T-helper 17 cell (primary cell): Measurements from ENCODE around the gene PCID2. TPM values are rescaled to one million over a fixed set of nuclear protein-coding genes. Genes with fewer than 3 reads are reported as not detected.
A peak's percentile ranks its signal among the peaks of the same experiment; 100 is the strongest.

Experiments
- ATAC-seq: fragments of 150-1000 bp; cut with Tn5 transposase; 2 replicates; pipeline ENCODE4 v1.10.0; 2021; ENCODE audit warnings: mild to moderate bottlenecking, moderate library complexity
- DNase-seq, 3 donors: peaks; one replicate each; pipeline versions ENCODE4 v3.0.0 to v3.0.0-alpha.2; 2020 to 2021
- H3K9me3 ChIP-seq: one replicate; pipeline ENCODE4 v1.7.0; 2013; ENCODE audit warnings: low read length, mild to moderate bottlenecking; ENCODE audit not compliant: control insufficient read depth, poor library complexity, severe bottlenecking
- H3K27ac Mint-ChIP-seq: one replicate; pipeline ENCODE4 v1.8.0; 2022; ENCODE audit warnings: mild to moderate bottlenecking, moderate library complexity, mixed read lengths
- H3K27me3 Mint-ChIP-seq: one replicate; pipeline ENCODE4 v1.8.0; 2022; ENCODE audit warnings: mixed read lengths
- H3K36me3 Mint-ChIP-seq: one replicate; pipeline ENCODE4 v1.8.0; 2022; ENCODE audit warnings: low read depth, mixed read lengths
- H3K4me1 Mint-ChIP-seq: one replicate; pipeline ENCODE4 v1.8.0; 2022; ENCODE audit warnings: mild to moderate bottlenecking, mixed read lengths
- H3K4me3 Mint-ChIP-seq: one replicate; pipeline ENCODE4 v1.8.0; 2022; ENCODE audit warnings: mild to moderate bottlenecking, moderate library complexity, mixed read lengths
- total RNA-seq, 4 donors: library from RNA in 2 of 4; stranded (reverse) in 2 of 4; gene quantifications; one replicate each; pipeline ENCODE4 v1.2.3 and lab custom pipeline; 2022 to 2026

The PCID2 gene
- total RNA-seq, 2 donors from 2014 or later = 31.3 to 47.9 TPM

GRCh38 chr13:113145496-113145895 lies 63.0 kb downstream of the PCID2 start:
- H3K9me3 ChIP-seq = no peaks in the 10 kb centered on the region
- Mint-ChIP-seq H3K4me3 (no peak overlapping the region), H3K4me1 (peaks cover 2% of the 10 kb centered on the region), H3K27me3 (peaks cover 5% of the 10 kb centered on the region), H3K27ac (no peak overlapping the region), H3K36me3 (no peaks in the 10 kb centered on the region)
- no peak for DNase-seq
- no peak for ATAC-seq

- Mint-ChIP-seq H3K27me3 (peaks cover 5% of the 10 kb centered on the region), H3K36me3 (no peaks in the 10 kb centered on the region), H3K4me1 (peaks cover 2% of the 10 kb centered on the region), H3K4me3 (no peak overlapping the region), H3K27ac (no peak overlapping the region)
- no peak for ATAC-seq
- no peak for DNase-seq
- H3K9me3 ChIP-seq = no peaks in the 10 kb centered on the region
Observed at GRCh38 chr13:113144255-113144629, 64.2 kb downstream of the PCID2 start.

- Mint-ChIP-seq H3K36me3 (no peaks in the 10 kb centered on the region), H3K27me3 (peaks cover 5% of the 10 kb centered on the region), H3K4me3 (no peak overlapping the region), H3K4me1 (peaks cover 2% of the 10 kb centered on the region), H3K27ac (no peak overlapping the region)
- no peaks in the 10 kb centered on the region for H3K9me3 ChIP-seq
- no peak for DNase-seq
- no peak for ATAC-seq
Observed at GRCh38 chr13:113143466-113144254, 64.8 kb downstream of the PCID2 start.

- peaks cover 2% of the 10 kb centered on the region for H3K4me1 Mint-ChIP-seq
- DNase-seq = no peak
- no peak overlapping the region for H3K27ac Mint-ChIP-seq
- H3K36me3 Mint-ChIP-seq = no peaks in the 10 kb centered on the region
- H3K4me3 Mint-ChIP-seq = no peak overlapping the region
- H3K27me3 Mint-ChIP-seq = peaks cover 6% of the 10 kb centered on the region
- no peaks in the 10 kb centered on the region for H3K9me3 ChIP-seq
- no peak for ATAC-seq
Observed at GRCh38 chr13:113142876-113143275, 65.6 kb downstream of the PCID2 start.

- Mint-ChIP-seq H3K4me3 (no peak overlapping the region), H3K4me1 (peaks cover 2% of the 10 kb centered on the region), H3K27me3 (peaks cover 9% of the 10 kb centered on the region), H3K27ac (no peak overlapping the region), H3K36me3 (no peaks in the 10 kb centered on the region)
- ATAC-seq = no peak
- H3K9me3 ChIP-seq = no peaks in the 10 kb centered on the region
- no peak for DNase-seq
Observed at GRCh38 chr13:113141601-113141970, 66.9 kb downstream of the PCID2 start.

- H3K36me3 Mint-ChIP-seq = no peaks in the 10 kb centered on the region
- ATAC-seq (no peak), DNase-seq (no peak)
- no peak overlapping the region for H3K27ac Mint-ChIP-seq
- H3K4me3 Mint-ChIP-seq = no peak overlapping the region
- H3K27me3 Mint-ChIP-seq = peaks cover 8% of the 10 kb centered on the region
- peaks cover 2% of the 10 kb centered on the region for H3K4me1 Mint-ChIP-seq
- H3K9me3 ChIP-seq = no peaks in the 10 kb centered on the region
Observed at GRCh38 chr13:113140677-113141600, 67.5 kb downstream of the PCID2 start.

GRCh38 chr13:113139577-113139976 lies 68.9 kb downstream of the PCID2 start:
- H3K9me3 ChIP-seq = no peaks in the 10 kb centered on the region
- Mint-ChIP-seq H3K4me3 (no peak overlapping the region), H3K36me3 (no peaks in the 10 kb centered on the region), H3K27me3 (peaks cover 8% of the 10 kb centered on the region), H3K4me1 (peaks cover 2% of the 10 kb centered on the region), H3K27ac (no peak overlapping the region)
- ATAC-seq (no peak), DNase-seq (no peak)

- H3K4me3 Mint-ChIP-seq = no peak overlapping the region
- H3K36me3 Mint-ChIP-seq = no peaks in the 10 kb centered on the region
- H3K9me3 ChIP-seq = no peaks in the 10 kb centered on the region
- no peak for ATAC-seq
- peaks cover 8% of the 10 kb centered on the region for H3K27me3 Mint-ChIP-seq
- no peak overlapping the region for H3K27ac Mint-ChIP-seq
- DNase-seq = no peak
- H3K4me1 Mint-ChIP-seq = peaks cover 2% of the 10 kb centered on the region
Observed at GRCh38 chr13:113138792-113139551, 69.5 kb downstream of the PCID2 start.

GRCh38 chr13:113137691-113138298 lies 70.7 kb downstream of the PCID2 start:
- DNase-seq (no peak), ATAC-seq (no peak)
- H3K27me3 Mint-ChIP-seq = peaks cover 10% of the 10 kb centered on the region
- H3K9me3 ChIP-seq = no peaks in the 10 kb centered on the region
- H3K4me3 Mint-ChIP-seq = no peak overlapping the region
- H3K4me1 Mint-ChIP-seq = no peaks in the 10 kb centered on the region
- H3K27ac Mint-ChIP-seq = no peak overlapping the region
- no peaks in the 10 kb centered on the region for H3K36me3 Mint-ChIP-seq

GRCh38 chr13:113135281-113135760 lies 73.1 kb downstream of the PCID2 start:
- H3K4me1 Mint-ChIP-seq = no peaks in the 10 kb centered on the region
- peaks cover 15% of the 10 kb centered on the region for H3K27me3 Mint-ChIP-seq
- no peaks in the 10 kb centered on the region for H3K9me3 ChIP-seq
- DNase-seq (no peak), ATAC-seq (no peak)
- no peak overlapping the region for H3K27ac Mint-ChIP-seq
- H3K4me3 Mint-ChIP-seq = no peak overlapping the region
- H3K36me3 Mint-ChIP-seq = no peaks in the 10 kb centered on the region

- H3K36me3 Mint-ChIP-seq = peaks cover 6% of the 10 kb centered on the region
- peaks cover 12% of the 10 kb centered on the region for H3K4me1 Mint-ChIP-seq
- H3K4me3 Mint-ChIP-seq = peak overlapping the region; percentile 36
- peaks cover 42% of the 10 kb centered on the region for H3K27me3 Mint-ChIP-seq
- peak overlapping the region; percentile 24 for H3K27ac Mint-ChIP-seq
- ATAC-seq (peak; percentile 60), DNase-seq (no peak)
- no peaks in the 10 kb centered on the region for H3K9me3 ChIP-seq
Observed at GRCh38 chr13:113129921-113130750, 78.3 kb downstream of the PCID2 start.

- Mint-ChIP-seq H3K36me3 (peaks cover 6% of the 10 kb centered on the region), H3K4me1 (peaks cover 12% of the 10 kb centered on the region), H3K27ac (no peak overlapping the region), H3K4me3 (peak overlapping the region; percentile 46), H3K27me3 (peaks cover 42% of the 10 kb centered on the region)
- no peaks in the 10 kb centered on the region for H3K9me3 ChIP-seq
- ATAC-seq (no peak), DNase-seq (no peak)
Observed at GRCh38 chr13:113129480-113129879, 79.0 kb downstream of the PCID2 start.
